ENCODE data around the gene TYMP. TPM values are rescaled to one million over a fixed set of nuclear protein-coding genes. Genes with fewer than 3 reads are reported as not detected.

Gene TYMP
- total and polyA plus RNA-seq, 2 of the 8 experiments (the other 6 are each of a cell fraction or from before 2014, with no cell fraction given), result 0.43 to 0.48 TPM

GRCh38 chr22:50578776-50579310, 49.0 kb upstream of the TYMP start:
- H4K20me1 ChIP-seq (replicated peaks in 1 of 2; ENCODE audit: control insufficient read depth in 1 of 2, insufficient read depth in 2 of 2, low read length in 2 of 2), result peaks cover 3 to 6% of the 10 kb centered on the region in 2 experiments
- H2BK20ac ChIP-seq (ENCODE audit: low read length), result no peak overlapping the region
- H2BK15ac ChIP-seq (ENCODE audit: low read length), result no peak overlapping the region
- H3K4ac ChIP-seq (replicated peaks; ENCODE audit: insufficient read length, low read depth, low read length), result no peak overlapping the region
- H4K91ac ChIP-seq (replicated peaks; ENCODE audit: insufficient read length, low read length), result no peak overlapping the region
- H3K4me1 ChIP-seq (replicated peaks in 1 of 4; ENCODE audit: control insufficient read depth in 3 of 4, insufficient read depth in 4 of 4, low read length in 3 of 4), result peaks cover 0 to 9% (median 6%) of the 10 kb centered on the region in 4 experiments; a peak in 5 of 7 replicates
- no peak overlapping the region for H2BK120ac ChIP-seq (replicated peaks; ENCODE audit: low read depth, low read length)
- no peak overlapping the region for H3K27ac ChIP-seq (ENCODE audit: low read depth, low read length)
- no peak overlapping the region for H2BK12ac ChIP-seq (ENCODE audit: low read depth, low read length)
- no peak overlapping the region for H2BK5ac ChIP-seq (ENCODE audit: low read depth, low read length)
- no peak overlapping the region for H3K18ac ChIP-seq (ENCODE audit: extremely low read depth, low read length)
- peaks cover 7% of the 10 kb centered on the region; the same call in 1 of the 2 replicates for H3K79me1 ChIP-seq (ENCODE audit: low read depth, low read length)
- H3K4me3 ChIP-seq (ENCODE audit: extremely low read depth in 1 of 4, insufficient read depth in 2 of 4, low read depth in 3 of 4, low read length in 4 of 4), result no peak overlapping the region
- H3K4me2 ChIP-seq (ENCODE audit: insufficient read depth in 1 of 2, low read depth in 2 of 2, low read length in 2 of 2), result no peak overlapping the region
- H4K5ac ChIP-seq (ENCODE audit: insufficient read length, low read depth, low read length), result no peak overlapping the region
- no peak for FAIRE-seq
- H3K9me3 ChIP-seq (ENCODE audit: insufficient read depth in 2 of 2, low read depth in 1 of 2, low read length in 1 of 2), result no peaks in the 10 kb centered on the region
- H3K79me2 ChIP-seq (ENCODE audit: control insufficient read depth in 1 of 2, insufficient read depth in 2 of 2, low read length in 2 of 2), result peaks cover 0 to 7% of the 10 kb centered on the region in 2 experiments; a peak in 1 of 4 replicates
- ChIA-PET CTCF (ENCODE audit: partially characterized antibody) (interaction anchor here (0.8 to 8.1 kb wide), 9 partner anchors 12 to 121 kb away, joined by 3 to 84 read pairs (median 11); partner anchors contain the start of gene SYCE3), POLR2A (ENCODE audit: partially characterized antibody) (interaction anchor here (0.8 to 5.4 kb wide), 7 partner anchors 8 to 84 kb away, joined by 3 to 37 read pairs (median 4); partner anchors contain the start of gene SYCE3)
- WGBS, 2 experiments (ENCODE audit: extremely low coverage in 1 of 2, insufficient coverage in 1 of 2, insufficient read length in 1 of 2, insufficient replicate concordance in 2 of 2, low coverage in 1 of 2, low lambda C conversion rate in 2 of 2, missing lambda C conversion rate in 1 of 2), result 85% methylated on average over 7 of the region's 8 CpGs; no CpG with 5 or more reads in 1 of the 2 experiments
- no peak overlapping the region for H2AFZ ChIP-seq (ENCODE audit: low read length)
- H3K27me3 ChIP-seq (replicated peaks in 1 of 4; ENCODE audit: control insufficient read depth in 3 of 4, extremely low read depth in 1 of 4, insufficient read depth in 3 of 4, low read length in 3 of 4), result no peaks in the 10 kb centered on the region
- H3K23me2 ChIP-seq (ENCODE audit: low read depth, low read length), result peaks cover 10% of the 10 kb centered on the region; the same call in 1 of the 2 replicates
- H3K56ac ChIP-seq (replicated peaks; ENCODE audit: insufficient read length, low read depth, low read length), result no peak overlapping the region
- no peak overlapping the region; the same call in 1 of the 2 replicates for H4K8ac ChIP-seq (ENCODE audit: extremely low read depth, insufficient read depth, low read length)
- no peak for DNase-seq (ENCODE audit: low read depth in 1 of 2, low spot score in 2 of 2)
- no peak overlapping the region for H3K14ac ChIP-seq (ENCODE audit: insufficient read length)
- peaks cover 0 to 13% (median 8%) of the 10 kb centered on the region in 4 experiments; a peak in 6 of 8 replicates for H3K36me3 ChIP-seq (ENCODE audit: control insufficient read depth in 2 of 4, insufficient read depth in 4 of 4, low read length in 3 of 4)
- no peak overlapping the region for H2AK5ac ChIP-seq (ENCODE audit: low read depth, low read length)
- no peak overlapping the region for H3K23ac ChIP-seq (ENCODE audit: insufficient read length)
- no peak overlapping the region for H3K9ac ChIP-seq (replicated peaks in 1 of 4; ENCODE audit: extremely low read depth in 1 of 4, low read depth in 3 of 4, low read length in 3 of 4)
- TF ChIP-seq RFX5 (IDR thresholded peaks at IDR 0.05; ENCODE audit: borderline replicate concordance, low read depth, low read length) (no peak), E2F6 (IDR thresholded peaks at IDR 0.05) (no peak), NANOG (IDR thresholded peaks at IDR 0.05; ENCODE audit: insufficient read depth, low read depth, low read length, poor library complexity, severe bottlenecking) (no peak), YY1 (IDR thresholded peaks at IDR 0.05; ENCODE audit: low read depth, low read length) (no peak), ATF2 (IDR thresholded peaks at IDR 0.05; ENCODE audit: low read length) (no peak), RAD21 (IDR thresholded peaks at IDR 0.05 in 1 of 2, conservative IDR thresholded peaks at IDR 0.05 in 1 of 2; ENCODE audit: low read depth in 2 of 2, low read length in 2 of 2) (no peak), SAP30 (IDR thresholded peaks at IDR 0.05; ENCODE audit: insufficient read depth, insufficient replicate concordance, low read length) (no peak), TAF1 (IDR thresholded peaks at IDR 0.05; ENCODE audit: low read depth, low read length) (no peak), SP4 (IDR thresholded peaks at IDR 0.05; ENCODE audit: low read length) (no peak), SIX5 (IDR thresholded peaks at IDR 0.05; ENCODE audit: low read depth, low read length) (no peak)
